ENCODE measurements around the gene PIP4K2C.
"Not testable (repeated sequence)": the region's sequence is repeated elsewhere in the genome, so short reads cannot be mapped to it uniquely, and the experiment has no call there.

PIP4K2C gene

GRCh38 chr12:57584050-57584449 is 6.9 kb upstream of the PIP4K2C start:
- in situ Hi-C loops (cut with MboI; ENCODE audit: low sequenced_read_pairs), result no loop called here

DNA sequence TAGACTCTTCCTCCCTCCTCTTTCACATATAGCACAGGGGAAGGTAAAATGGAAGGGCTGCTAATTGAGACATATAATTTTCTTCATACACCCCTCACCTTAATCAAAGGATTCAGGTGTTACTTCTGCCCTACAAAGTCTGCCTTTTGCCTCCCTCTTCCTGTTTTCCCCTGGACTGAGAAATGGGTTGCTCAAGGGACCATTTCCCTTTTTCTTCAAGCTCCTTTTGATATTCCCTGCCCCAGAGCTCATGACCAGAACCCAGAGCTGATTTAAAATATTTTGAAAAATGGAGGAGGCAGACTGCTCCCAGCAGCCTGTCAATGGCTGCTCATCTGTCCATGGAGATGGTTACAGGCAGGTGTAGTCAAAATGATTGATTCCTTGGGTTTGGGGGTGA is 6.3 kb upstream of the PIP4K2C start:
- in situ Hi-C loops (cut with MboI; ENCODE audit: low sequenced_read_pairs), result no loop called here

DNA sequence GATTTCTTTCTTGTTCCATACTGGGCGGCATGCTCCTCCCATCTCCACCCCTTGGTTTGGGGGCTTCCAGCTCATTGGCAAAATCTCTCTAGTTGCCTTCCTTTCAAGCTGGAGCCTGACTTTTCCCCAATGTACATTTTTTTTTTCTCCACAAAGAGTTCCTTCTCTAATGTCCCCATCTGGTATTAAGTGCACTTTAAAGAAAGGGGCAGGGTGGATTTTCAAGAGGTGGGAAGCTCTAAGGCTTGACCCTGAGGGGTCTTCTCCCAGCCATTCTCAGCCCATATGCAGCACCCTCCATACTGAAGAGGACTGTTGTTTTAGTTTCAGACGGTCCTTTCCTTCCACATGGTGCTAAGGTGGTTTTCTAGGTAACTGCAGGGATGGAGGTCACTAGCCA is 5.8 kb upstream of the PIP4K2C start:
- in situ Hi-C loops (cut with MboI; ENCODE audit: low sequenced_read_pairs), result no loop called here

DNA sequence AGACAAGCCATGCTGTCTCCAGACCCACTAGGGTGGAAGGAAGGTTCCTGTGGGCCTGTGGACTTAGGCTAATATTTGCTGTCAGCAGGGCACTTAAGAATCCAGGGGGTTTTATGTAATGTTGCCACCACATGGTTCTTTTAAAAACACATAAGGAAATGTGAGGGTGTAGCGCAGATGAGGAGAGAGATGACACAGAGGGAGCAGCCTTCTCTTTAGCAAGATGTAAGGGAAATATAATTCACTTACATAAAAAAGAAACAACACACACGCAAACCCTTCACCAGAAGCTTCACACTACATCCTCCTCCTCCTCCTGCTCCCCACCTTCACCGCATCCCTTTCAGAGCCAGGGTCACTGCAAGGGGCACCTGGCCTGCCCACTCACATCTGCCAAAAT is 4.9 kb upstream of the PIP4K2C start:
- in situ Hi-C loops (cut with MboI; ENCODE audit: low sequenced_read_pairs), result no loop called here

DNA sequence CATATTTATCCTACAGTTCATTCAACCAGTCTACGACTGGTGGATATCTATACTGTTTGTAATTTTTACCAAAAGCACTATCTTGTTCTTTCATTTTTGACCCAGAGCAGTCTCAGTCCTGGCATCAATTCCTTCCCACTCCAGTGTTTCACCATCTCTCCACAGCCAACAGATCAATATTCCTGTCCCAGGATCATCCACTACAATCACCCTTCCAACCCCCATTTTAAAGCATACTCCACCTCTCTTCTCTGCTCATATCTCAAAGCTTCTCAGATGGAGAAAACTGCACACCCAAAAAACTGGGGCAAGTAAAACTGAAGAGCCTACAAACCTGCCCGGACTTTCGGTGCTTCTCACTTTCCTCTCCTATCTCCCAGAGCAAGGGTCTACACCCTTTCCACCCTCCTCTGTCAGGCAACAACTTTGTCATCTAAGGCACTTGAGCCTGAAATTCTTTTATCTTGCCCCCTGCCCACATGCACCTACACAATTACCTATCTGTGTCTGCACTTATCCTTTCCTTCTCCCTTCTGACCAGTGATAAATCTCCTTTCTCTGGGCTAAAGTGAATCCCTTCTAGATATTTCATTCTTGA is 4.1 kb upstream of the PIP4K2C start:
- in situ Hi-C loops (cut with MboI; ENCODE audit: low sequenced_read_pairs), result no loop called here

DNA sequence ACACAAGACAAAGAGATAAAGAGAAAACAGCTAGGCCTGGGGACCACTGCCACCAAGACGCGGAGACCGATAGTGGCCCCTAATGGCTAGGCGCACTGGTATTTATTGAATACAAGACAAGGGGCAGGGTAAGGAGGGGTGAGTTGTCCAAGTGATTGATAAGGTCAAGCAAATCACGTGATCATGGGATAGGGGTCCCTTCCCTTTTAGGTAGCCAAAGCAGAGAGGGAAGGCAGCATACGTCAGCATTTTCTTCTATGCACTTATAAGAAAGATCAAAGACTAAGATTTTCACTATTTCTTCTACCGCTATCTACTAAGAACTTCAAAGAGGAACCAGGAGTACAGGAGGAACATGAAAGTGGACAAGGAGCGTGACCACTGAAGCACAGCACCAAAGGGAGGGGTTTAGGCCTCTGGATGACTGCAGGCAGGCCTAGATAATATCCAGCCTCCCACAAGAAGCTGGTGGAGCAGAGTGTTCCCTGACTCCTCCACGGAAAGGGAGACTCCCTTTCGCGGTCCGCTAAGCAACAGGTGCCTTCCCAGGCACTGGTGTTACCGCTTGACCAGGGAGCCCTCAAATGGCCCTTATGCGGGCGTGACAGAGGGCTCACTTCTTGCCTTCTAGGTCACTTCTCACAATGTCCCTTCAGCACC is 1.9 kb upstream of the PIP4K2C start:
- in situ Hi-C loops (cut with MboI; ENCODE audit: low sequenced_read_pairs), result not testable (repeated sequence)

DNA sequence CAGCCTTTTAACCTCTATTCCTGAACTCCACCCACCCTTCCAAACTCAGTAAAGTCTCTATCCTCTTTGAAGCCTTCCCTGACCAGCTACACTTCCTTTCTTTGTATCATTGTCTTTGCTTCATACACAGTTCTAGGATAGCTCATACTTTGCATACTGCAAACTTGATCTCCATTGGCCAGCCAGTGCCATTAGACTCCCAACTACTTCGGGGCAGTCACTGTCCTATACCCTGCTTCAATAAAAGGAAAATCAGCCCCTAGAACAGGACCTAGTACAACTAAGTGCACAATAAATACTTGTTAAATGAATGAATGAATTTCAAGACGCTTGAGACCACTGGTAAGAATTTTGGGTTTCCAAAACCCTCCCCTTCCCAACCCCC is 521 bp upstream of the PIP4K2C start:
- in situ Hi-C loops (cut with MboI; ENCODE audit: low sequenced_read_pairs), result no loop called here

DNA sequence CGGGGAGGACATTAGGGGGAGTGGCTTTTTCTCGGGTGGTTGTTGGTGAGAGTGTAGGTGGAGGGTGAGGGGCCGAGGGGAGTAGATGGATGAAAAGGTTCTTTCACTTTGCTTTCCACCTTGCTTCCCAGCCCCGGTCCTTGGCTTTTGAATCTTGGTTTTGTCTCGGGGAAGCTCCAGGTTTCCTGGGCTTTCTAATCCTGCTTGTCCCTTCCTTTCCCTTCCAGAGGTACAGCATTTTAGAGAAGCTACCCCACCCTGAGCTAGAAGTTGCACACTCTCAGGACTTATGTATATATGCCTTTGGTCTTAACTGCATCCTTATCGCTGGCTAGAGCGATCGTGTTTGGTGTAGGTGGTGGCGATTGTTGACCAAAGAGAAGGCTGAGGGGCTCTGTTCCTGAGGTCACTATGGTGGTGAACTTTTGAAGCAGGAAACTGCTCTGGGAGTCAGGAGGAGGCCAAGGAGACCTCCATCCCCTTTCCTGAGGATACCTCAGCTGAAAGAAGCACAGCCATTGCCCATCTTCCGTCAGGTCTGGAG is 862 bp downstream of the PIP4K2C start:
- in situ Hi-C loops (cut with MboI; ENCODE audit: low sequenced_read_pairs), result no loop called here

- in situ Hi-C loops (cut with MboI; ENCODE audit: low sequenced_read_pairs), result no loop called here
These were observed 1.7 kb downstream of the PIP4K2C start for GRCh38 chr12:57592551-57593165.

DNA sequence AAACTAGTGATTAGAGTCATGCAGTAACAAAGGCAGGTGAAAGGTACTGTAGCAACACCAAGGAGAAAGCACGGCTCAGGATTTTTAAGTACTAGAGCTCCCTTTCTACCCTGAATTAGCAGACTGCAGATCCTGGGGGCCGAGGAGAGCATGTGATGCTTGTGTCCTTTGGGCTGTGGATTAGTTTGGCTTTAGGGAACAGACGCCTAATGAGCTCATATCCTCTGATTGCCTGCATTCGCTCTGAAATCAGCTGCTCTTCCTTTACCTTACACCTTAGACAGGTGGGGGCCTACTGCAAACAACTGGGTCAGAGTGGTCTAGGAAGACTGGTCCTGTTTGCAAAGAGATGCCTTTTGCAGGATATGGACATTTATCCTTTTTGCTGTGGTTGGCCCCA is 2.2 kb downstream of the PIP4K2C start:
- in situ Hi-C loops (cut with MboI; ENCODE audit: low sequenced_read_pairs), result no loop called here

DNA sequence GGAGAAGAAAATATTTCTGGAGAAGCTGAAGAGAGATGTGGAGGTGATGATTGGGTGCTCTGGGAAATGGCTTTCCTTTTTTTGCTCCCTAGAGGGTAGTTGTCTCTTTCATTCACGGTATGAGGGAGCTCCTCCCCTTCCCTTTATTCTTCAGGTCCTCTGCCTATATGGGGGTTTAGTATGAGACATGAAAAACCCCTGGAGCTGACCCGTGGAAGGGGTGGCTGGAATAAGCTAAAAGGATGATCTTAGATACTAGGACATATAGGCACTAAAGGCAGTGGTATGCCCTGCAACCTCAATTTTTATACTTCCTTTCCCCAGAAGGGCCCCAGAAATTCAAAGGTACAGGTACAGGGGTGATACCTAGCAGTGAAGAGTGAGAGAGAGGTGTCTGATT is 9.4 kb downstream of the PIP4K2C start:
- in situ Hi-C loops (cut with MboI; ENCODE audit: low sequenced_read_pairs), result no loop called here

DNA sequence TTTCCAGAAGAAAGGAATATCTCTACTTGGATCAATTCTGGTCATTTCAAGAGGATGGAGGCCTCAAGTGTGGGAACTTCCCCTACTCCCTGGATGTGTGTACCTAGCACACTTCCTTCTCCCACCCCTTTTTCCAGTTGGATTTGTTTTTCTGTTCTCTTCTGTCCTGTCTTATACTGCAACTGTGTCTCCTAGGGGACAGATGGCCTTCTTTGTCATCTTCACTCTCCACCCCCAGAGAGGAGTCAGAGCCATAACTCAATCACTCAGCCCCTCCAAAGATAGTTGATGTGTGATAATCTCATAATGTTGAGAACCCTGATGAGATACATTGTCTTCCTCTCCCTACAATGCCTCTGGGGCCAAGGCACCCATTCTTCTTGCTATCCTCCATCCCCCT is 11.6 kb downstream of the PIP4K2C start:
- in situ Hi-C loops (cut with MboI; ENCODE audit: low sequenced_read_pairs), result no loop called here

DNA sequence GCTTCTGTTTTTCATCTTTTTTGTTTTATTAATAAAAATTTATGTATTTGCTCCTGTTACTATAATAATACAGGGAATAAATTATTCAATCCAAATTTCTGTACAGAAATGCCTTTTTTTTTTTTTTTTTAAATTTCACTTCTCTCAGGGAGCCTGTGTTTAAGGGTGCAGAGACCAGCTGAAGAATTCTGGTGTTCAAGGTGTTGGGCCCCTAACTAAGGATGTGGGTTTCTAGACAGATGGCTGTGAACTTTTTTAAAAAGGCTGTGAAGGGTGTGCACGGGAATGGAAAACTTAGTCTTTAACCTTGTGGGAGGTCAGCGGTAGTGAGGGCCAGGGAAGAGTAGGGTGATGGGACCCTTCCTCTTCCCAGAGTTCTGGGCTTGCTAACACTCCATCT is 12.3 kb downstream of the PIP4K2C start:
- in situ Hi-C loops (cut with MboI; ENCODE audit: low sequenced_read_pairs), result no loop called here

- in situ Hi-C loops (cut with MboI; ENCODE audit: low sequenced_read_pairs), result no loop called here
These were observed 12.9 kb downstream of the PIP4K2C start for GRCh38 chr12:57603815-57604453.

- in situ Hi-C loops (cut with MboI; ENCODE audit: low sequenced_read_pairs), result no loop called here
These were observed 13.5 kb downstream of the PIP4K2C start, which contains the start of gene DTX3 for GRCh38 chr12:57604454-57604991. TSS of gene DTX3 (plus strand) at chr12:57604824. CDS start at chr12:57606518, 1,694 bp downstream.

DNA sequence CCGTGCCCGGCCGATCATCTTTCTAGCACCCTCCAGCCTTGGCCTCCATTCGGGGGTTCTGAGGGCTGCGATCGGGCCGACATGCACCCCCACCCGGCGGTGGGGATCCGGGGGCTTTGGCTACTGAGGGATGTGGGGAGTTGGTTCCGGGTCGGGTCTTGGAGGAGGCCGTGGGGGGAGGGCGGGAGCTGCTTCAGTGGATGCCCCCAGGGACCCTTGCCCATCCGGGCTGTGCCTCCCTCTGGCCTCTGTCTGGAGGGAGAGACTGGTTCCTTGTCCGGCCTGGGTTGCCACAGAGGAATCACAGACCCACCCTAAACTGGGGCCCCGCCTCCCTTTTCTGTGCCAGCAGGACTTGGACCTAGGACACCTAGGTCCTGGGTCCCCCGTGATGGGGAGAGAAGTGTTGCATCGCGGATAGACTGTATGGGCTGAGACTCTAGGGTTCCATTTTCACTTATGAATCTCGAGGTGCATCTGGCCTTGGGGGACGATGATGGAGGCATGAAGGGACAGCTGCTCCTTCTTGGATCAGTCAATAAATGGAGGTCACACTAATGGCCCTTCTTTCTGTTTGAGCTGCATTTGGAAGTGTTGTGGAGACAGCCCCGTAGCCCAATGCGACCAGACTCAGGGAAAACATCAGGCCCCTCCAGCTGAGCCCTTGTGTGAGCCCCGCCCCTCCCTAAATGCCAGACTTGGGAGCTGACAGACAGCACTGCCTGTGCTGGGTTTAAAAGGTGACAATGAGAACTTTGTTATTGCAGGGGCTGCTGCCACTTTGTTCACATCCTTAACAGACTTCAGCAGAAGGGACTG is 14.2 kb downstream of the PIP4K2C start:
- in situ Hi-C loops (cut with MboI; ENCODE audit: low sequenced_read_pairs), result no loop called here

DNA sequence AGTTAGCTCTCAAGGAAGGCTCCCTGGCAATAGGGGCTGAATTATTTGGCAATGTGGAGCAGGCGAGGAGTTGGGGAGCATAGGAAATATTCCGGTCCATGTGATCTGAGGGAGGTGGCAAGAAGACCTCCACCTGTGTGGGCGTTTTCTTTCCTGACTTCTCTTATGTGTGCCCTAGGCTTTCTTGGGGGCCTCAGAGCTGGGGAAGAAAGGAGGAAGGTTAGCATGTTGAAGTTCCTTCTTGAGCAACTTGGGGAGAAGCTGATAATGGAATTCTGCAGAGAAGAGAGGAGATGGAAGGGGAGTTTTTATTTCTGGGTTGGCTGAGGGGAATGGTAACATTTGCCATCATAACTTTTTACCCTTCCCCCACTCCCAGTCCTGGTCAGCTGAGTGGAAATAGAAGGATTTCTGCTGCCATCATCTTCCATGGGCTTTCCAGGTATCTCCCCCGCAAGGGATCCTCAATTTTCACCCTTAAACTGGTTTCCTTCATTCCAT is 14.9 kb downstream of the PIP4K2C start:
- in situ Hi-C loops (cut with MboI; ENCODE audit: low sequenced_read_pairs), result no loop called here

DNA sequence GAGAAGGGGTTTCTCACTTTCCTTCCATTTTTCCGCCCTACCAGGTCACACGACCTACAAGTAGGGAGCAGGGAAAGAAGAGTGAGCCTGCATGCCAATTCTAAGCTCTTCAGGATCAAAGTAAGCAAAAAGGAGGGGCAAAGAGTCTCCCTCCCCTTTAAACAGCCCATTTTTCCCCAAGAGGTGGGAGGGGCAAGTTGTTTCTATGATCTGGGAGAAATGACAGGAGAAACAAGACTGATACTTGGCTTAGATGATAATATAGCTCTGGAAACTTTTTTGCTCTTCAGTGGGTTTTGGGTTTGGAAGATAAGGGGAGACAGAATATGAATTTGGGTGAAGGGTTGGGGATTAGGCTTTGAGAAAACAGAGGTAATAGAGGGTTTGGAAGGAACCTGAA is 15.4 kb downstream of the PIP4K2C start:
- in situ Hi-C loops (cut with MboI; ENCODE audit: low sequenced_read_pairs), result no loop called here

GRCh38 chr12:57606821-57607220 is 15.8 kb downstream of the PIP4K2C start:
- in situ Hi-C loops (cut with MboI; ENCODE audit: low sequenced_read_pairs), result no loop called here

GRCh38 chr12:57607958-57608663 is 17.1 kb downstream of the PIP4K2C start:
- in situ Hi-C loops (cut with MboI; ENCODE audit: low sequenced_read_pairs), result no loop called here
